PC-3 (cell line): Measurements from ENCODE around the gene RC3H2. TPM values are rescaled to one million over a fixed set of nuclear protein-coding genes. Genes with fewer than 3 reads are reported as not detected.
A peak's percentile ranks its signal among the peaks of the same experiment; 100 is the strongest.

Experiments
- ATAC-seq: fragments of 200-7000 bp; cut with Tn5 transposase; 2 replicates; pipeline ENCODE4 v1.9.1; 2020; ENCODE audit warnings: mild to moderate bottlenecking, moderate library complexity
- BruUV-seq: library from RNA; stranded (reverse); fragments of 400-500 nt; replicated peaks from 2 replicates; lab custom pipeline; 2021; lab: Mats Ljungman, UMichigan
- CTCF ChIA-PET: fragments of 300-600 bp; sonication (Branson Sonifier 250); formaldehyde crosslinking; loops from one replicate; lab custom pipeline; 2022; ENCODE audit warnings: antibody characterized with exemption; lab: Charles Lee
- POLR2A ChIA-PET: fragments of 300-600 bp; sonication (Branson Sonifier 250); formaldehyde crosslinking; loops from one replicate; lab custom pipeline; 2022; ENCODE audit warnings: antibody characterized with exemption; ENCODE audit not compliant: unreplicated experiment; lab: Charles Lee
- DNase-seq: peaks from one replicate; pipeline ENCODE4 v3.0.0-alpha.2; 2015
- H2AFZ ChIP-seq: fragments of 300-600 bp; sonication (generic); 2 replicates; pipeline ENCODE4 v1.6.0; 2016; ENCODE audit warnings: antibody characterized with exemption, low read length
- H3F3A ChIP-seq: fragments of 300-600 bp; sonication (generic); one replicate; pipeline ENCODE4 v1.6.0; 2017; ENCODE audit warnings: antibody characterized with exemption, low read length, control low read depth, mild to moderate bottlenecking; ENCODE audit not compliant: unreplicated experiment
- H3K27ac ChIP-seq: fragments of 300-600 bp; sonication (generic); 2 replicates; pipeline ENCODE4 v1.5.1; 2016; ENCODE audit warnings: mild to moderate bottlenecking, low read length
- H3K27me3 ChIP-seq: fragments of 300-600 bp; sonication (generic); 2 replicates; pipeline ENCODE4 v1.6.1; 2016; ENCODE audit warnings: low read length, mixed read lengths
- H3K36me3 ChIP-seq: fragments of 300-600 bp; sonication (generic); 2 replicates; pipeline ENCODE4 v1.6.1; 2016; ENCODE audit warnings: low read depth, mixed run types, low read length, mixed read lengths
- H3K4me1 ChIP-seq: fragments of 300-600 bp; sonication (generic); 2 replicates; pipeline ENCODE4 v1.5.1; 2016; ENCODE audit warnings: low read length; ENCODE audit not compliant: insufficient read depth
- H3K4me2 ChIP-seq: fragments of 300-600 bp; sonication (generic); 2 replicates; pipeline ENCODE4 v1.6.0; 2016; ENCODE audit warnings: low read length
- H3K4me3 ChIP-seq: fragments of 300-600 bp; sonication (generic); 2 replicates; pipeline ENCODE4 v1.5.1; 2016; ENCODE audit warnings: mild to moderate bottlenecking, low read length, mixed read lengths
- H3K79me2 ChIP-seq: fragments of 300-600 bp; sonication (generic); 2 replicates; pipeline ENCODE4 v1.6.1; 2017; ENCODE audit warnings: low read length, mixed read lengths
- H3K9ac ChIP-seq: fragments of 300-600 bp; sonication (generic); 2 replicates; pipeline ENCODE4 v1.6.0; 2016; ENCODE audit warnings: mild to moderate bottlenecking, low read length
- H3K9me2 ChIP-seq: fragments of 300-600 bp; sonication (generic); replicated peaks from 2 replicates; pipeline ENCODE4 v1.6.1; 2016; ENCODE audit warnings: mixed run types, low read length, mixed read lengths
- H3K9me3 ChIP-seq: fragments of 300-600 bp; sonication (generic); 2 replicates; pipeline ENCODE4 v1.6.1; 2016; ENCODE audit warnings: low read length, mixed read lengths
- H4K20me1 ChIP-seq: fragments of 300-600 bp; sonication (generic); 2 replicates; pipeline ENCODE4 v1.6.1; 2016; ENCODE audit warnings: low read length, mixed read lengths
- EZH2 ChIP-seq: fragments of 300-600 bp; sonication (generic); IDR thresholded peaks from one replicate; pipeline ENCODE4 v1.6.1; 2017; ENCODE audit warnings: antibody characterized with exemption, mild to moderate bottlenecking, low read length; ENCODE audit not compliant: unreplicated experiment
- EZH2phosphoT487 ChIP-seq: fragments of 300-600 bp; sonication (generic); IDR thresholded peaks from 2 replicates; pipeline ENCODE4 v1.6.1; 2018; ENCODE audit warnings: mild to moderate bottlenecking, antibody characterized with exemption, low read length, borderline replicate concordance
- intact Hi-C: fragments of 100-400 bp; cut with micrococcal nuclease; formaldehyde crosslinking; loops from 2 replicates; pipeline ENCODE4 v1.9.0; 2023
- total RNA-seq: library from RNA; depleted of rRNA; stranded (reverse); fragments of >200 nt; gene quantifications from 2 replicates; pipeline ENCODE4 v1.2.3, GENCODE V29; 2014; rRNA removed
- TF ChIP-seq, protein P1 (sequence below): fragments of 300-600 bp; sonication (generic); conservative IDR thresholded peaks from 2 replicates; pipeline ENCODE4 v1.5.1; 2017; ENCODE audit warnings: antibody characterized with exemption, low read depth, mild to moderate bottlenecking, low read length

RC3H2 gene
- total RNA-seq, 1 experiment from 2014 or later = 23.0 TPM

DNA sequence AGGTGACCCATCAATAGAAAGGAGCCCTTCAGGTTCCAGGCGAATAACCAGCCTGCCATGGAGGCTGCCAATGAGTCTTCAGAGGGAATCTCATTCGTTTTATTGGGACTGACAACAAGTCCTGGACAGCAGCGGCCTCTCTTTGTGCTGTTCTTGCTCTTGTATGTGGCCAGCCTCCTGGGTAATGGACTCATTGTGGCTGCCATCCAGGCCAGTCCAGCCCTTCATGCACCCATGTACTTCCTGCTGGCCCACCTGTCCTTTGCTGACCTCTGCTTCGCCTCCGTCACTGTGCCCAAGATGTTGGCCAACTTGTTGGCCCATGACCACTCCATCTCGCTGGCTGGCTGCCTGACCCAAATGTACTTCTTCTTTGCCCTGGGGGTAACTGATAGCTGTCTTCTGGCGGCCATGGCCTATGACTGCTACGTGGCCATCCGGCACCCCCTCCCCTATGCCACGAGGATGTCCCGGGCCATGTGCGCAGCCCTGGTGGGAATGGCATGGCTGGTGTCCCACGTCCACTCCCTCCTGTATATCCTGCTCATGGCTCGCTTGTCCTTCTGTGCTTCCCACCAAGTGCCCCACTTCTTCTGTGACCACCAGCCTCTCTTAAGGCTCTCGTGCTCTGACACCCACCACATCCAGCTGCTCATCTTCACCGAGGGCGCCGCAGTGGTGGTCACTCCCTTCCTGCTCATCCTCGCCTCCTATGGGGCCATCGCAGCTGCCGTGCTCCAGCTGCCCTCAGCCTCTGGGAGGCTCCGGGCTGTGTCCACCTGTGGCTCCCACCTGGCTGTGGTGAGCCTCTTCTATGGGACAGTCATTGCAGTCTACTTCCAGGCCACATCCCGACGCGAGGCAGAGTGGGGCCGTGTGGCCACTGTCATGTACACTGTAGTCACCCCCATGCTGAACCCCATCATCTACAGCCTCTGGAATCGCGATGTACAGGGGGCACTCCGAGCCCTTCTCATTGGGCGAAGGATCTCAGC lies 104.8 kb downstream of the RC3H2 start, which contains the start of gene OR1K1:
Gene OR1K1, plus strand, starts transcription at position 58 of the 995 bp plus-strand sequence. Its CDS starts 0 bp downstream, at position 58.
- Histone ChIP-seq H3F3A (no peaks in the 10 kb centered on the region), H3K79me2 (no peaks in the 10 kb centered on the region), H3K9ac (no peak within 1 kb of the TSS), H3K36me3 (no peaks in the 10 kb centered on the region), H3K4me1 (peaks cover 4% of the 10 kb centered on the region; the same call in 1 of the 2 replicates), H4K20me1 (no peaks in the 10 kb centered on the region), H3K27ac (no peak within 1 kb of the TSS), H2AFZ (no peak within 1 kb of the TSS), H3K4me2 (no peak within 1 kb of the TSS), H3K4me3 (no peak within 1 kb of the TSS), H3K9me2 (no peaks in the 10 kb centered on the region), H3K9me3 (no peaks in the 10 kb centered on the region), H3K27me3 (no peaks in the 10 kb centered on the region)
- intact Hi-C loops = no loop called here
- no TSS peak for BruUV-seq
- POLR2A ChIA-PET = no interaction called here
- no peak for ATAC-seq
- TF ChIP-seq, protein P1, sequence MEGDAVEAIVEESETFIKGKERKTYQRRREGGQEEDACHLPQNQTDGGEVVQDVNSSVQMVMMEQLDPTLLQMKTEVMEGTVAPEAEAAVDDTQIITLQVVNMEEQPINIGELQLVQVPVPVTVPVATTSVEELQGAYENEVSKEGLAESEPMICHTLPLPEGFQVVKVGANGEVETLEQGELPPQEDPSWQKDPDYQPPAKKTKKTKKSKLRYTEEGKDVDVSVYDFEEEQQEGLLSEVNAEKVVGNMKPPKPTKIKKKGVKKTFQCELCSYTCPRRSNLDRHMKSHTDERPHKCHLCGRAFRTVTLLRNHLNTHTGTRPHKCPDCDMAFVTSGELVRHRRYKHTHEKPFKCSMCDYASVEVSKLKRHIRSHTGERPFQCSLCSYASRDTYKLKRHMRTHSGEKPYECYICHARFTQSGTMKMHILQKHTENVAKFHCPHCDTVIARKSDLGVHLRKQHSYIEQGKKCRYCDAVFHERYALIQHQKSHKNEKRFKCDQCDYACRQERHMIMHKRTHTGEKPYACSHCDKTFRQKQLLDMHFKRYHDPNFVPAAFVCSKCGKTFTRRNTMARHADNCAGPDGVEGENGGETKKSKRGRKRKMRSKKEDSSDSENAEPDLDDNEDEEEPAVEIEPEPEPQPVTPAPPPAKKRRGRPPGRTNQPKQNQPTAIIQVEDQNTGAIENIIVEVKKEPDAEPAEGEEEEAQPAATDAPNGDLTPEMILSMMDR = no peak
- TF ChIP-seq EZH2phosphoT487 (no peak), EZH2 (no peak)
- CTCF ChIA-PET = no interaction called here
- DNase-seq = no peak

DNA sequence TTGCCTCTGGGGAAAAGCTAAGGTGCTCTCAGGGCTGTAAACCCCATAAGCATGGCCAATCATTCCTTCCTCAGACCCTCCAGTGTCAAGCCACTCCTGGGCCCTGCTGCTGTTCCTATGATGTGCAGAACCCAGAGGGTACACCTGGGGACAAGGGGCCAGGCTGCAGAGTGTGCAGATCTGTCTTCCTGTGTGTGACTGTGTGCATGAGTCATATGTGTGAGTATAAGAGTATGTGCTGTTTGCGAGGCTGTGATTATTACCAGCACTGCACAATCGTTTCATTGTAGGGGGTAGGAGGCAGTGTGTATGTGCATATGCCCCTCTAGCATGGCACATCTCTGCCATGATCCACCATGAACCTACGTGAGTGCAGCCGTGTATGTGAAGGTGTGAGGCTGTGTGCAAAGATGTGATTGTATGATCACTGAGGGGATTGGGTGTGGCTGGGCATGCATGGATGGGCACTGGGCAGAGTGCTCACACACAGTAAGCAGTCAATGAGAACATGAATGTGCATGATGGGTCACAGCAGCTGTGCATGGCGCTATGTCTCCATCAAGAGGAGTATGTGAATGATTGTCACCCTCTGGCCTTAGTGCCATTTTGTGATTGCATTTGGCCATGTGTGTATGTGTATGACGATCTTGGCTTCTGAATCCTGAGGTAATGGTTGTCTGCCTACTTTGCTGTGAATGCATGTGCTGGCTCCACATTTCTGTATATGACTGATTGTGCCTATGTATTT lies 107.7 kb downstream of the RC3H2 start:
- no peak overlapping the region for H3K4me2 ChIP-seq
- ChIA-PET POLR2A (no interaction called here), CTCF (no interaction called here)
- H3K79me2 ChIP-seq = no peaks in the 10 kb centered on the region
- H2AFZ ChIP-seq = no peak overlapping the region
- no peak overlapping the region for H3K9ac ChIP-seq
- no peak overlapping the region for H3K27ac ChIP-seq
- no peaks in the 10 kb centered on the region for H4K20me1 ChIP-seq
- no peaks in the 10 kb centered on the region for H3K9me3 ChIP-seq
- no TSS peak for BruUV-seq
- H3K4me3 ChIP-seq = no peak overlapping the region
- DNase-seq = peak; percentile 35
- H3K9me2 ChIP-seq = no peaks in the 10 kb centered on the region
- no peaks in the 10 kb centered on the region for H3K27me3 ChIP-seq
- intact Hi-C loops = no loop called here
- ATAC-seq = peak; percentile 87
- no peaks in the 10 kb centered on the region for H3F3A ChIP-seq
- peaks cover 4% of the 10 kb centered on the region; the same call in 1 of the 2 replicates for H3K4me1 ChIP-seq
- TF ChIP-seq EZH2 (no peak), EZH2phosphoT487 (no peak)
- TF ChIP-seq, protein P1 = no peak
- H3K36me3 ChIP-seq = no peaks in the 10 kb centered on the region

Other genes with a start within 250 kb of the RC3H2 start
- gene OR1B1, start 247.7 kb downstream of the RC3H2 start, total RNA-seq = not detected in 2 replicates
- gene OR1L1, start 243.6 kb downstream of the RC3H2 start, total RNA-seq = not detected in 2 replicates
- gene OR1L3, start 230.2 kb downstream of the RC3H2 start, total RNA-seq = not detected in 2 replicates
- not detected in 2 replicates for gene OR1L4, start 181.4 kb downstream of the RC3H2 start, total RNA-seq
- not detected in 2 replicates for gene OR1L6, start 163.1 kb downstream of the RC3H2 start, total RNA-seq
- not detected in 2 replicates for gene OR5C1, start 116.4 kb downstream of the RC3H2 start, total RNA-seq
- not detected in 2 replicates for gene OR1K1, start 105.2 kb downstream of the RC3H2 start, total RNA-seq
- gene PDCL, start 76.8 kb downstream of the RC3H2 start, total RNA-seq = 13.9 and 16.3 TPM in 2 replicates
- gene ZBTB6, start 8.0 kb upstream of the RC3H2 start, total RNA-seq = 4.4 and 4.7 TPM in 2 replicates
- gene ZBTB26, start 26.2 kb upstream of the RC3H2 start, total RNA-seq = 1.5 and 1.6 TPM in 2 replicates
- 12.7 and 16.5 TPM in 2 replicates for gene RABGAP1, start 35.7 kb upstream of the RC3H2 start, total RNA-seq
- 0.15 TPM in 1 of 2 replicates, not detected in the other for gene GPR21, start 128.3 kb upstream of the RC3H2 start, total RNA-seq